SIG-M5 (cell line): ENCODE measurements around the gene PFDN5.
"Not testable (repeated sequence)": the region's sequence is repeated elsewhere in the genome, so short reads cannot be mapped to it uniquely, and the experiment has no call there.

Source experiments
- DNase-seq: peaks from one replicate; lab custom pipeline; 2025; lab: John Stamatoyannopoulos, UW

The PFDN5 gene

DNA sequence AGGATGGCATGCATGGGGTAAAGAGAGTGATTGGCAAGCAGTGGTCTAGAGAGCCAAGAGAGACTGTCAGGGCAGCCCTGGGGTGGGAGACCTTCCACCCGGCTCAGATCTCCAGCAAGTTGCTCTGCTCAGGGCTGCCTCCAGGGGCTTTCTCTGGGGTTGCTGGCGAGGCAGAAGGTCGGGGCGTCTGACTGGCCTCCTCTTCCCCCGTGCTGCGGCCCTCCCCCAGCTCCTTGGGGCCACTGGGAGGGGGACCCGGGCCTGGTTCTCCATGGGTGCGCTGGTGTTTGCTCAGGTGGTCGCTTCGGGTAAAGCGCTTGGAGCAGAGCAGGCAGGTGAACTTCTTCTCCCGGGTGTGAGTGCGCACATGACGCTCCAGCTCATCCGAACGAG, 32.7 kb downstream of the PFDN5 start:
- DNase-seq, result no peak

DNA sequence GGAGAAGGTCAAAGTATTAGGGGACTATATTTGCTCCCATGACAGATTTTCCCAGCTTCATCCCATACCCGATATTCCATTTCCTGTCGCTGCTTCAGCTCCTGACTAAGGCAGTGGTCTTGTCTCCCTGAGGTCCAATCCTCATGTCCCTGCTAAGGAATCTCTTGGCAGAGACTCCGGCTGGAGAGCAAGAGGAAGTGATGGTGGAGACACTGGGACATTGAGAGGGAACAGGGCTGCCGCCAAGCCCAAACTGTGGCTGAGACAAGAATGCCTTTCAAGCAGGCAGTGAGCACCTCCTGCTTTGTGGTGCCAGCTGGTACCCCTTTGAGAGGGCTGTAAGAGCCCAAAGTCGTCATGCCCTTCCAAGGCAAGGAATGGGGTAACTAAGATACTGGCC, 35.3 kb downstream of the PFDN5 start:
- DNase-seq, result no peak

DNA sequence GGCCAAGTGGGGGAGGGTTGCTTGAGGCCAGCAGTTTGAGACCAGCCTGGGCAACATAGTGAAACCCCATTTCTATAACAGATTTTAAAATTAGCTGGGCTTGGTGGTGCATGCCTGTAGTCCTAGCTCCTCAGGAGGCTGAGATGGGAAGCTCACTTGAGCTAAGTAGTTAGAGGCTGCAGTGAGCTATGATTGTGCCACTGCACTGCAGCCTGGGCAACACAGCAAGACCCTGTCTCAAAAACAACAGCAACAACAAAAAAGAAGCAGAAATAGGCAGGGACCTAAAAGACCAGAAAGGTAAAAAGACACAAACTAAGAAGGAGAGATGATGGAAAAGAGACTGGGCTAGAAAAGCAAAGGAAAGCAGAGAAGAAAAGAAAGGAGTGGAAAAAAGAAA, 37.0 kb downstream of the PFDN5 start:
- DNase-seq, result not testable (repeated sequence)

DNA sequence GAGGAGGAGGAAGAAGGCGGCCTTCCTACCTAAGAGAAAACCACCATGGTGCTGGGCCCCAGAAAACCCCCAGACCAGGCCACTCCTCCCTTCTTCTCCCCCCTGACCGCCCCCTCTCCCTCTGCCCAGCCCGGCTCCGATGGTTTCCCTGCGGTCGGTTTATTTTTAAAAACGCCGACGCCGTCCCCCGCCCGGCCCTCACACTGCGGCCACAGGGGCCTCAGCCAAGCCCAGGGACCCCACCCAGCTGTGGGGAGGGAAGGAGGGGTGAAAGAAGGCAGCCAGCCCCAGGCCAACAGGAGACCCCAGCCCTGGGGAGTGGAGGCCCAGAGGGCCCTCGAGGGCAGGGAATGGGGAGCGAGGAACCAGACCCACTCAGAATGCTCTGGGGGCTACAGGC, 37.4 kb downstream of the PFDN5 start:
- DNase-seq, result no peak

DNA sequence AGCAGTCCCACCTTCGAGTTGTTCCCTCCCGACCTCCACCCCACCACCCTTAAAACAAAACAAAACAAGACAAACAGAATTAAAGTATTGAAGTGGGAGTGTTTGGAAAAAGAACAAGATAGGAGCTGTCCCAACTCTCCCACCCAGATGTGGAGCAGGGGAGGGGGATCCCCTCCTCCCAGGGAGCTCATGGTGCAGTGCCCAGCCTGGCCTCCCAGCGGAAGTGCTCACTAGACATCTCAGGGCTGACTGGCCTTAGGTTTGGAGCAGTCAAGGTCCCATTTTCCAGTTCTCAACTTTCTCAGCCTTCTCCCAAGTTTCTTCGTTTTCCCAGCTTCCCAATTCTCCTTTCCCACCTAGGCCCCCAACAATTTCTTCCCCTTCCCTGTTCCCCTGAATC, 37.9 kb downstream of the PFDN5 start:
- no peak for DNase-seq

DNA sequence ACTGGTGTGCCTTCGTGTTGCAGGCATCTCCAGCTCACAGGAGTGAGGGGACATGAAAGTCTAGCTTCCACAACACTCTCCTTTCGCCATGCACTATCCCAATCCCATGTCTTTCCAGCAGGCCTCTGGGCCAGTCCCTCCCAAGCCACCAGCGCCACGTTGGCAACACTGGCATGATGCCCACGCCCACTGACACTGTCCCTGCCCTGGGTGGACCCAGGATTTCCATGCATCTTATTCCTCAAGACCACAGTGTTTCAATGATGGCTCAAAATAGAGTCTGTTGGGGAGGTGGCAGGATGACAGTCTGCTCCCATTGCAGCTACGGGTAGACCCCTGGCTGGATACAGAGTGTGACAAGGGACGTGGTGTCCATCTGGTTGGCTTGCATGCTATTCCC, 38.5 kb downstream of the PFDN5 start:
- no peak for DNase-seq

DNA sequence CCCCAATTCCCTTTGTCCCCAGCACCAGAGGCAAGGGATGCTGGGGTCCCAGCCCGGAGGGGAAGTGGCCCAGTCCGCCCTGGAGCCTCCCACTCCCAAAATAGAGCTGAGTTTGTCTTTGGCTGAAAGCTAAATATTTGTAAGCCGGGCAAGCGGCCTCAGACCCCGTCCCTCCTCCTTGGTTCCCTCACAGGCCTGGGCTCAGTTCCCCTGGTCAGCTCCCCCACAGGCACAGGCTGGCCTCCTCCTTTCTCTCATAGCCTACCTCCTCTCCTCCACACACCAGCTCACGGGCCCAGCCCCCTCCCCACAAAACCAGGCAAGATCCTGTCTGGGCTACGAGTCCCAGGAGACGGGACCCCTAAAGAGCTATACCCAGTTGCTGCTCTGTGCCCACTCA, 39.5 kb downstream of the PFDN5 start:
- DNase-seq, result no peak

DNA sequence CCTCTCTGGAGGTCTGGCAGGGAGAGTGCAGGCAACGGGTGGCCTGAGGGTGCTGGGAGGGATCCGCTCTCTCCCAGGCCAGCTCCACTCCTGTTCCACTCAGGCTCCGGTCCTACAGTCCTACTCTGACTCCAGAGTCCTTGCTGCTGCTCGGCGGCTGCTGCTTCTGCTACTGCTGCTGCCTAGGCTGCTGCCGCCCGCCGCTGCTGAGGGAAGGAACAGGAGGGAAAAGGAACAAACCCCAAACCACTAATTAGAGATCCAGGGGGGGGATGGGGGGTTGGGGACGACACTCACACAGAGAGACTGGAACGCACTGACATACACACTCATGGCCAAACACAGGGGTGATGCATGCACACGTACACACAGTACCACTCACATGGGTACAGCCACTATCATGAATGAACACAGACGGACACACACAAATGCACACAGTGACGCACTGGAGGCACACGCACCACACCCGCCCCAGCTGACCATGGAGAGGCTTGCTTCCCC, 40.9 kb downstream of the PFDN5 start, which contains the start of gene SP7:
Gene SP7 (minus strand): TSS at position 174 of the 501 bp plus-strand sequence. CDS start 708 bp downstream, outside the sequence.
- no peak for DNase-seq

DNA sequence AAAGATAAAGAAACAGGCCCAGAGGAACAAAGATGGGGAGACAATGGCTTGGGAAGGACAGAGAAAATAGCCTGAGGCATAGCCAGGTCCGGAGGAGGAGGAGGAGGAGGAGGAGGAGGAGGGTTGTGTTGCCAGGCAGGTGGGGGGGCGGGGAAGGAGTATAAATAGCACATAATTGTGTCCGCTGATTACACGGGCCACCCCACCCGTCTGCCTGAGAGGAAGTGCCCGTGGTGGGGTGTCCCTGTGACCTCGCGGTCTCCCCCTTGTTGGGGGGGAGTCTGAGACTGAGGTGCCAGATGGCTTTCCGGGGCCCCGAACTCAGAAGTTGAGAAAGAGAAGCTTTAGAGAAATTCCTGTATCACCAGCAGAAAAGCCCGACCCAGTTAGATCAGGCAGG, 42.7 kb downstream of the PFDN5 start:
- no peak for DNase-seq

DNA sequence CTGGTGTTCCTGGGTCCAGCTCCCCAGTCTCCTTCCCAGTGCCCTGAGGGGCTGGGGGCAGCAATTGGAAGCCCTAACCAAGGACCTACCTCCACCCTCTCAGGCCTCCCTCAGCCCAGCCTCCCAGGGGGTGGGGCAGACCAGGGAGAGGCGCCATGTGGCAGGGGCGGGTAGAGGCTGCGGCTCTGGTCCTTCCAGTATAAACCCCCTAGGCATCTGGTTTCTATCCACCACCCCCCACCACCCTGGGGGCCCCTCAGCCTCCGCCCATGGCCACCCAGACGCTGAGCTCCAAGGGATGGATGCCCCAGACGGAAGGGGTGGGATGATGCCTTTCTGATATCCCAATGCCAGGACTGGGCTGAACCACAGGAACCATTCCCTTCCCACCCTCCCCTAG, 43.6 kb downstream of the PFDN5 start:
- DNase-seq, result no peak

DNA sequence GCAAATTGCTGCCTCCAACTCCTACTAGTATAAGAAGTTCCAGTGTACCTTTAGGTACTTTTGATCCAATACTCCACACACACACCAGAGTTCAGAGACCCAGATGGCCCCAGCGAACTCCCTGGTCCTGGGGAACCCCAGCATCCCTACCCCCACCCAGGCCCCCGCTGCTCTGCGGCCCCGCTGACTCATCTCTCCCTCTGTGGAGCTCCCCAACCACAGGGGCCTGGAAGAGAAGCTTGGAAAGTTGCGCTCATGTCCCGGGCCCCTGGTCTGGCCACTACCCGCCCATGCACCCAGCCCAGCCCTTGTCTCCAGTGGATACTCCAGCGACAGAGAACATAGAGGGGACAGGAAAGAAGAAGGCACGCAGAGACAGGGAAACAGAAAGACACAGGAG, 45.1 kb downstream of the PFDN5 start:
- no peak for DNase-seq

DNA sequence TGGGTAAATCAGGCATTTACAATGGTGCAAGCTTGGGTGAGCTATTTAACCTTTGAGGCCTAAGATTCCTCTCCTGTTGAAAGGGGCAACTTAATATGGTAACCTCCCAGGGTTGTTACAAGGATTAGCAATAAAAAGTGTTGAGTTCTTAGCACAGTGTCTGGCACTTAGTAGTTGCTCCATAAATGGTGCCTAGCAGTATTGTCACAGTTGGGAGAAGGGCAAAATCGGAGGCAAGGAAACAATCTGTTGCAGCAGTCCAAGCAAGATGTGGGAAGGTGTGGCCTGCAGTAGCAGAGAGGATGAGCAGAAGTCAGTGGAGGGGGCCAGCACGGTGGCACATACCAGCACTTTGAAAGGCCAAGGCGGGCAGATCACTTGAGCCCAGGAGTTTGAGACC, 48.1 kb downstream of the PFDN5 start:
- no peak for DNase-seq

DNA sequence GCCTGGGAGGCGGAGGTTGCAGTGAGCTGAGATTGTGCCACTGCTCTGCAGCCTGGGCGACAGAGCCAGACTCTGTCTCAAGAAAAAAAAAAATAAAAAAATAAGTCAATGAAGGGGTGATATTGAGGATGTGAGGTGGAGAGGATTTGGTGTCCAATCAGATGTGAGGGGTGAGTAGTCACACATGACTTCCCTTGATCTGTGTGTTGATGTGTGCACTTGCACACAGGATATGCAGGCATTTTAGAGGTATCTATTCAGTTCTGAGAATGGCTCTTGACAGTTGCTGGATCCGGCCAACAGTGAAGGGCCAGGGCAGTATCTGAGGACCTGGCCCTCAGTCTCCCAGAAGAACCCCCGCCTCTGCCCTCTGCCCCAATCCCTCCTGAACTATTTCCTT, 48.6 kb downstream of the PFDN5 start:
- no peak for DNase-seq

DNA sequence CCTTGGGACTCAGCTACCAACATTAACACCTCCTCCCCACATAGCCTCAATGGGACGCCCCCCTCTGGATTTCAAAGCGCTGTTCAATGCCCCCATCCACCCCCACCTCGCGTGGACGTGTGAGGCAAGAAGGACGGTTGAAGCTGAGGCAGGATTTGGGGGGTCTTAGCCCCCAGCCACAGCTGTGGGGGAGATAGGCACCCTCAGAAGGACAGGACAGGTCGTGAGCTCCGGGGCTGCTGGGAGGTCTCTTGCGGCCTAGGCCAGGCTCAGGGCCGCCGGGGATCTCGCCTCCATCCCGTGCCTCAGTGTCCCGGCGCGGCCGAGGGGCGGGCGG, 49.1 kb downstream of the PFDN5 start:
- DNase-seq, result no peak

DNA sequence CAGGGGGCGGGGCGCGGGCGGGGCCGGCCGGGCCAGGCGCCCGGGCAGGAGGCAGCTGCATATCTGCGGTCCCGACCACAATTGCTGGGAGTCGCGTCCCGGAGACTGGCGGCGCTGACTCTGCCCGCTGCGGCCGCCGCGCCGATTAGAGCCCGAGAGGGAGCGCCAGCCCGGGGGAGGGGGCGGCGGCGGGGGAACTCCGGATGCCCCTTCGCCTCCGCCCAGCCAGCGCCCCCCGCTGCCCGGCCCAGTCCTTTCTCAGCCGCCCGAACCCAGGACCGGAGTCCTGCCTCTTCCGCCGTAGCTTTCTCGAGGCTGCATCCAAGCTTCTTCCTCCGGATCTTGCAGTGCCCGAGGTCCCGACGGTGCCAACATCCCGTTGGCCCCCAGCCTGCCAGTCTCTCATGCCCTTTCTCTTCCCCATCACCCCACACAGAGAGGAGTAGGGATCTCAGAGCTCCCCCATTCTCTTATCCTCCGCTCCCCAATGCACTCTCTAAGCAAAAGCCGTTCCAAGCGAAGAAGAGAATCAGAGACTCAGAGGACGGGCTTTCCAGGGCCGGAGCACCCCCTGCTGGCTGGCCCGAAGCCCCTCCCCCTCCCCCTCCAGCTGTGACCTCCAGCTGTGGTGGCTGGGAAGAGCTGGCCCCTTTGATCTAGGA, 49.6 kb downstream of the PFDN5 start:
- DNase-seq, result no peak

DNA sequence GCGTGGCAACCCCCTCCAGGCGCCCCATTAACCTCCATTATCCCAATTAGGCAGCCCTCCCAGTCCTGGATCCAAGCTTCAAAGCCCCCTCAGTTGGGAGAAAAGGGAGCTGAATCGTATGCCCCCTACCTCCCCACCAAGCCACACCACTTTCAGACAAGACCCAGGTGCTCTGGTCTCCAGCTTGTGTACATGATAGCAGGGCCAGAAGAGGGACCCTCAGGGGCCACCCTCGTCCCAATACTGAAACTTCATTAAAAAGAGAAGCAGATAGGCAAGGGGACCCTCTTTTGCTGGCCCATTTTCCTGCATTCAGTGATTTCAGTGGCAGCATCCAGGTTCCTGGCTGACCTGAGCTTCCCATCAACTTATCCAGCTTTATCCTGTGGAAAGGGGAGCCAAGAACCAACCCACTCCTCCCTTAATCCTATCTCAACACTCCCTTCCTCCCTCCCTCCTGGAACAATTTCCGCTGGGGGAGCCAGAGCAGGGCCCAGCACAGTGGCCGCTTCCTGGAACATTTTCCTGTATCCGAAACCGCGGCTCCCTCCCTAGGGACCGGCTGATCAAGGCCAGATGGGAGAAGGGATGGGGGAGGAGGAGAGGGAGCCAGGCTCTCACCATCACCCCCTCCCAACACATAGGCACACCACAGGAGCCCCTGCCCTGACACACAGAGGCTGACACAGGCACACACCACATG, 50.3 kb downstream of the PFDN5 start:
- DNase-seq, result no peak

DNA sequence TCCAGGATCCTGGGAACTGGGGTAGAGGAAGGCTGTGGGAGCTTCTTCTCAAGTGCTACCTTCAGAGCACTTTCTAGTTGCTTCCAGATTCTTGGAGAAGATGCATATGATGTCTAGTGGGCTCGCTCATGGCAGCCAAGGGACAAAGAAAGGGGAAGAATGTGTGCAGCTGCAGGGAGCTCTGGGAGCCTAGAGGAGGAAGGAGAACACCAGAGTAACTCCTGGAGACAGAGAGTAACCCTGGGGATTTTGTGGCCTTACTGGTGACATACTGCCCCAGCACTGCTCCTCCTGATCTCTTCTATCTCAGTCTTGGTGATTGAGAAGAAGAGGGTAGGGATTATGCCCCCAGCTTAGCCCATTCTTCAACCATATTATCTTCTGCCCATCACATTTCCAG, 51.1 kb downstream of the PFDN5 start:
- DNase-seq, result no peak

DNA sequence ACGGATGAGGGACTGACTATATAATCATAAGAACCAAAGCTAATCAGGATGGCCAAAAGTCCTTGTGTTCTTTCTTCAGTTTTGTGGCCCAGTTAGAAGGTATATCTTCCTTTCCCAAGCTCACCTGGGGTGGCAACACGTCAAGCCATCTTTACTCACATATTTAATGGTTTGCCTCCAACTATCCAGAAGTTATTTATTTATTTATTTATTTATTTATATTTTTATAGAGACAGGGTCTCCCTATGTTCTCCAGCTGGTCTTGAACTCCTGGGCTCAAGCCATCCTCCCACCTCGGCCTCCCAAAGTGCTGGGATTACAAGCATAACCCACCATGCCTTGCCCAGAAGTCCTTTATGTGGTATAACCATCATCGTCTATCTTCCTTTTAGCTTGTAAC, 52.6 kb downstream of the PFDN5 start:
- no peak for DNase-seq
